Prostate gland (tissue), 2 donors: ENCODE results near the gene RABGEF1.

Source experiments
- CTCF ChIP-seq, 4 experiments: fragments of 200-600 bp in 2 of 4; fragments of 450-650 bp in 2 of 4; sonication (generic) in 2 of 4; IDR thresholded peaks; 1 replicate in 3 of 4; 2 replicates in 1 of 4; pipeline ENCODE4 v1.5.1; 2016 to 2019; ENCODE audit warnings: antibody characterized with exemption in 4 of 4, mild to moderate bottlenecking in 2 of 4, moderate library complexity in 2 of 4
- POLR2A ChIP-seq: fragments of 450-650 bp; IDR thresholded peaks from one replicate; pipeline ENCODE4 v1.6.1; 2016; ENCODE audit warnings: antibody characterized with exemption, mild to moderate bottlenecking
- POLR2AphosphoS5 ChIP-seq: sonication (generic); formaldehyde crosslinking; IDR thresholded peaks from one replicate; pipeline ENCODE4 v1.6.1; 2017; ENCODE audit warnings: antibody characterized with exemption

- TF ChIP-seq CTCF (IDR thresholded peaks at IDR 0.05): no peak
- TF ChIP-seq POLR2AphosphoS5: no peak
- no peak for TF ChIP-seq POLR2A
Measured at GRCh38 chr7:66778201-66778600, 37.7 kb downstream of the RABGEF1 start.
